ENCODE measurements around the gene ZFR2.
A peak's percentile ranks its signal among the peaks of the same experiment; 100 is the strongest.

ZFR2 gene

DNA sequence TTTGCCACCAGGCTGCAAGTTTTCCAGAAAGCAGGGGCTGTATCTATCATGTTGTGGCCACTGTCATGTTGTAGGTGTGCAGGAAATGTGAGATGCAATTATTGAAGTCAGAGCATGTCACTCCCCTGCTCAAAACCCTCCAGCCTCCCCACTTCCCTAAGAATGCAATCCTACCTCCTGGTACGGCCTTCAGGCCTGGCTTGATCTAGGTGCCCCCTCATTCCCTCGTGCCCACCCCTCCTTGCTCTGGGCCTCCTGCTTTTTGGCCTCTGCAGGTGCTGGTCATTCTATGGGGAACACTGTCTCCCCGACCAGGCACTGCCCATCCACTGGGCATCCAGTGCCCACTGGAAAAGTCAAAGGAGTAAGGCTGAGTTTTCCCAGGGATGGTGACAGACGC lies 54.2 kb downstream of the ZFR2 start:
- DNase-seq (ENCODE audit: low read depth in 2 of 2) = no peak

DNA sequence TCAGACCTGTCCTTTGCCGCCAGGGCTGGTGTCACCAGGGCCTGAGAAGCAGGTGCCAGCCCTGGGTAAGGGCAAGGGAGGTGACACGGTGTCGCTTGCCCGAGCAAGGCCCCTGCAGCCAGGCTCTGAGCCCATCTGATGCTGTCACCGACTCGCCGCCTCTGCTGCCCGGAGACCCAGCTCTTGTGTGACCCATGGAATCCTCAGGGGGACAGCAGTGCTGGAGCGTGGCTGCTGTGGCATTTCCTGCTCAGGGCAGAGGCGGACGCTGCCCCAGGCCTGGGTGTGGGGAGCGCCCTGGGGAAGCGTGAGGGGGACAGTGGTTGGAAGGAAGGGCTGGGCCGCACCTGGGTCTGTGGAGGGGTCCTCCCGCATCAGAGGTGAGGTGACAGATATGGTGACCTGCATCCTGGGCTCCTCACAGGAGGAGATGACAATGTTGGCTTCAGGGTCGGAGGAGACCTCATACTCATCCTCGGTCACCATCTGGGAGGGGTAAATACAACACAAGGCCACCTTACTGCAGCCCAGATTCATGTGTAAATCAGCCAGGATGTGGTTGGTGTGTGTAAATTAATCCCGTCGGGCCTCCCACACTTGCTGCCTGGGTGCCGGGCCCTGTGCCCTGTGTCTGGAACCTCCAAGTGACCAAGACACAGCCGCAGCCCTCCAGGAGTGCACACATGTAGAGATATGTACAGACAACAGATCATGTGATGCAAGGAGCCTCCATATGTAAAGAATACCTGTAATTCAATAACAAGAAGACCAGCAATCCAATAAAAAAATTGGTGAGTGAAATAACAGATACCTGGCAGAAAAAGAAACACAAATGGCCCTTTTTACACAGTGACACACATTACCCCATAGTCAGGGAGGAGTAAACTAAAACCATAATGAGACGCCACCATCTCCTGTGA lies 55.1 kb downstream of the ZFR2 start:
- no peak for DNase-seq (ENCODE audit: low read depth in 2 of 2)

DNA sequence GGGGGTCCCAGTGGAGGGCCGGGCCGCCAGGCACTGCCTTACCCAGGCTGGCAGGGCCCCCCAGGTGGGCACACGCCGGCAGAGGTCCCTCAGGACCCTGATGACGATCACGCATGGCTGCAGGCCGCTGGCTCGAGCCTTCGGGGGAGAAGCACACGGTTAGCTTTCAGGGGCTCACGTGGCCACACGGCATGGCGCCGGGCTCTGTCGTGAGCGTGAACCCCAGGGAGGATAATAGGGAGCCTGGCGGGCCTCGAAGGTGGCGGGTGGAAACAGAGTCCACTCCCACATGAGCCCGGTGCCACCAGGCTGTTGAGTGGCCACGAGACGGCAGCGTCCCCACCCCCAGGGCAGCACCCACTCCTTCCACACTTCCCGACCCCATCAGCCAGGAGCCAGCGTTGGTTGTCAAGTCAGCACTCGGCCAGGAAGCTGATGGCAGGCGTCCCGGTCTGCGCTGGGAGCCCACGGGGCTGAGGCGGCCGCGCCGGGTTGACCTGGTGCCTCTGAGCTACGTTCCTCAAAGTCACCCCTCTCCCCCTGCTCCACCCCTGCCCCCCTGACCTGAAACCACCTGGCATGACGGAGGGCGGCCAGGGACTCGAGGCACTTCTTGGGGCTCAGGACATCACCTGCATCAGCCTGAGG lies 58.0 kb downstream of the ZFR2 start:
- DNase-seq (ENCODE audit: low read depth in 2 of 2) = no peak

DNA sequence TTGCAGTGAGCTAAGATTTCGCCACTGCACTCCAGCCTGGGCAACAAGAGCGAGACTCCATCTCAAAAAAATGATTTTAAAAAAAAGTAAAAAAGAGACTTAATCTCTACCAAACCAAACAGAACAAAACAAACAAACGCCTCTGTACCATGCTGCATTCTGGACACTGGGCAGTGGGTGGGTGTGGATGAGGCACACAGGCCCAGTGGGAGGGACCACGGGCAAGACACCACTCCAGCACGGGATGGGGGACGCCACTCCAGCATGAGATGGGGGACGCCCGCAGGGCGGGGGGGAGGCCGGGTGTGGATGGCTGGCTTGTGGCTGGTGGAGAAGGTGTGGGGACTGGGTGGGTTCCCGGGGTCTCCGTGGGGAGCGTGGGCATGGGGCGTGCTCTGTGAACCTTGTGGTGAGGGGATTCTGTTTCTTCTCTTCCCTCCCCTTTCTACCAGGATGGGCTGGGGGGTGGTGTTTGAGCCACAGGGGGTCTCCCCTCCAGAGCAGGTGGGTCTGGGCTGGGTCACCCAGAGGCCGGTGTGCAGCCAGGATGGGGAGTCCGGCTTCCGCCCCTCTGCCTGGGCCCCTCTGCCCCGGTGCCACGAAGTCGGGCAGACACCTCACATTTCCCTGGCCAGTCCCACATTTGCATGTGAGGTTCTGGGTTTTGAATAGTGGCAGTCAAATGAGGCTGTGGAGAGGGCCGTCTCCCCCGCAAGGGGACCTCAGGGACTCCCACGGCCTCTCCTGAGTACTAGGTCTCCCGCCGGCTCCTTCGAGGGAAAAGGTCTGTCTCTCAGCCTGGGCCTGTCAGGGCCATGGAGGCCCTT lies 58.7 kb downstream of the ZFR2 start:
- no peak for DNase-seq (ENCODE audit: low read depth in 2 of 2)

DNA sequence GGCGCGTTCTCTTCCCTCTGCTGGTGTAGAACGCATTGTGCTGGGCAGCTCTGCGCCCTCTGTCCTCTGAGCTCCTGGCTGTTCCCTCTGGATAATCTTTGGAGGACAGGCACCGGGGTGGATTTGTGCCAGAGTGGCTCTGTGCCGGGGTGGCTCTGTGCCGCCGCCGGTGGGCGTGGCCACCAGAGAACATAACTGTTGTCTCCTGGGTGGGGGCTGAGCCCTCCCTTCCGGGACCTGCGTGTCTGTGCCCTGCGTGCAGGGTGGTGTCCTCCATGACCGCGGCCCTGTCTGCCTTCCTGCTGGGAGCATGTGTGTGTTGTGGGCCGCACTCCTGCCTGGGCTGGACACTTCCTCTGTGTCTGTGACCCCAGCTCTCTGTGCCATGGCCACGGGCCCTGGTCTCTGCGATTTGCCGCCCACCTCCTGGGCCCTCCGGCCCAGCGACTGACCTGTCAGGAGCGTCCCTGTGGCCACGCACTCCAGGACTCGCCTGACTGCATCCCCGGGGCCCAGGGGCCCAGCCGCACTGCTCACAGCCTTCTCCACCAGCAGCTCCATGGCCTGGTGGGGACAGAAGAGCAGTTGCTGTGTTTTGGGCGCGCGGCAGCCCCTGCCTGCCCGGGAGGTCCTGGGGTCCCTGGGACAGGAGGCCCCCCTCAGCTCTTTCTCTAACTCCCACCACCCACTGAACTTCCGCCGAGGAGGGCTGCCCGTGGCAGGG lies 60.3 kb downstream of the ZFR2 start:
- no peak for DNase-seq (ENCODE audit: low read depth in 2 of 2)

DNA sequence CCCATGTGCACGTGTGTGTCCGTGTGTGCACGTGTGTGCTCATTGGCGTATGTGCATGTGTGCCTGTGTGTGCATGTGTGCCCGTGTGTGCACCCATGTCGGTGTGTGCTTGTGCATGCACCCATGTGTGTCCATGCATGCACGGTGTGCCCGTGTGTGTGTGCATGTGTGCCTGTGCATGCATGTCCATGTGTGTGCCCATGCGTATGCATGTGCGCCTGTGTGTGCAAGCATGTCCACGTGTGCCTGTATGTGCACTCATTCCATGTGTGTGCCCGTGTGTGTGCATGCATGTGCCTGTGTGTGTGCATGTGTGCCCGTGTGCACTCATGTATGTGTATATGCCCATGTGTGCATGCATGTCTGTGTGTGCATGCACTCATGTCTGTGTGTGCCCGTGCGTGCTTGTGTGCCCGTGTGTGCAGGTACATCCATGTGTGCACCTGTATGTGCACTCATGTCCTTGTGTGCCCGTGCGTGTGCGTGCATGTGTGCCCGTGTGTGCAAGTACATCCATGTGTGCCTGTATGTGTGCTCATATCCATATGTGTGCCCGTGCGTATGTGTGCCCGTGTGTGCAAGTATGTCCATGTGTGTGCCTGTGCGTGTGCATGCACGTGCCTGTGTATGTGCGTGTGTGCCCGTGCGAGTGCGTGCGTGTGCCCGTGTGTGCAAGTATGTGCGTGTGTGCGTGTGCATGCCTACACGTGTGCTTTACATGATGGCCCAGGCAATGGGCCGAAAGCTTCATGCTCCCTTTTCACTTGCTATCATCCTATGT lies 61.1 kb downstream of the ZFR2 start:
- DNase-seq (ENCODE audit: low read depth in 2 of 2) = no peak

DNA sequence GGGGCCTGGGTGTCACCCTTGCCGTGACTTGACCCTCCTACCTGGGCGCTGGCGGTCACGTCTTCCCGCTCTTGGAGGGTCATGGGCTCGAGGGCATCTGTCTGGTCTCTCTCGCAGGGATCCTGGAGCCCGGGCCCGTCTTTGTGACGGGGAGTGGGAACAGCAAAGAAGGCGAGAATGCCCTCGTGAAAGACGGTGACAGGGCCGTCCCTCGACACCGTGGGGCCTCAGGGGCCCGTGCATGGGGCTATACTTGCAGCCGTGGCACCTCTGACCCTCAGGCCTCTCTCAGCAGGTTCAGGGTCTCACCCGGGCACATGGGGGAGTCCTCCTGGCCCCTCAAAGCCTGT lies 61.7 kb downstream of the ZFR2 start:
- DNase-seq (ENCODE audit: low read depth in 2 of 2) = no peak

DNA sequence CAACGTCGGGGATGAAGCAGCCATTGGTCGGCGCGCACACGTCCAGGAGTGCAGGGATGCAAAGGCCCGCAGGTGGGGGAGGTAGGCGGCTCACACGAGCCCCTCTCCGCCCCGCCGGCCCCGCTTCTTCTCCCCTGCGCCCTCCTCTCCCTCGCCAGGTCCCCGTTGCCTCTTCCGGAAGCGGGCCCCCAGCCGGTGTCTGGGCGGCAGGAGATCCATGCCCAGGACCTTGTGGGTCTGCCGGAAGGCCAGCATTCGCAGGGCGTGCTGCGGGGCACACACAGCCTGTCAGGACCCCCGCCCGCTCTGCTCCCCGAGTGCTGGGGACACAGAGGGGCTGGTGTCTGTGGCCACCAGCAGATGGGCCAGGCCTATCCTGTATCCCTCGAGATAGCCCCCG lies 63.0 kb downstream of the ZFR2 start:
- DNase-seq (ENCODE audit: low read depth in 2 of 2) = no peak

DNA sequence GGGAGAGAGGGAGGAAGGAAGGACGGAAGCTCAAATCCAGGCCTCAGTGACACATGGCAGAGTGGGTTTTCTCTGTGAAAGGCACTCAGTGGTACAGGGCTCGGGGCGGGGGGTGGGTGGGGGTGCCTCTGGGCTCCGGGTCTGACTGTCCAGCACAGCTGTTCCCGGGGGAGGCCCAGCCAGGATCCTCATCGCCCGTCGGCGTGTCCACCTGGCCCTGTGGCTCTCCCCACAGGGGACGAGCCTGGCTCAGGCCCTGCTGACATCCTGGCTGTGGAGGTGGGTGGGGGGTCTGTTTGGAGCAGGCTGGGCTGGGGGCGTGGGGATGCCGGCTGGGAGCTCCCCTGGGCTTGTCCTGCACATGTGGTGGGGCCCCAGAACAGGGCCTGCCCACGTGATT lies 64.4 kb downstream of the ZFR2 start:
- no peak for DNase-seq (ENCODE audit: low read depth in 2 of 2)

DNA sequence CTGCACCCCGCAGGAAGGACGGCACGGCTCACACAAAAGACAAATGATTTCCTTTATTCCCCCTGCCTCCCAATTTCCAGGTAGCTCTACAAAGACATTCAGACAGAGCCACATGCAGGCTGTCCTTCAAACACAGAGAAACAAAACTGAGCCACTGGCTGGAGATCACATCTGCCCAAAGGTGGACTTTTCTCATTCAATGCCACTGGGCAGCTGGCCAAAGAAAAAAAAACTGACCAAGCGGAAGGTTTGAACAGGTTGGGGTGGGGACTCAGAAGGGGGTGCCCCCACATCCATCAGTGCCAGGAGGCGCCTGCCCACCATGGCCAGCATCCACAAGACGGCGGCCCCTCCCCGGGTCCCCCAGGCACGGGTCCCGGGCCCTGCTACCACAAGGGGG lies 64.9 kb downstream of the ZFR2 start:
- no peak for DNase-seq (ENCODE audit: low read depth in 2 of 2)

DNA sequence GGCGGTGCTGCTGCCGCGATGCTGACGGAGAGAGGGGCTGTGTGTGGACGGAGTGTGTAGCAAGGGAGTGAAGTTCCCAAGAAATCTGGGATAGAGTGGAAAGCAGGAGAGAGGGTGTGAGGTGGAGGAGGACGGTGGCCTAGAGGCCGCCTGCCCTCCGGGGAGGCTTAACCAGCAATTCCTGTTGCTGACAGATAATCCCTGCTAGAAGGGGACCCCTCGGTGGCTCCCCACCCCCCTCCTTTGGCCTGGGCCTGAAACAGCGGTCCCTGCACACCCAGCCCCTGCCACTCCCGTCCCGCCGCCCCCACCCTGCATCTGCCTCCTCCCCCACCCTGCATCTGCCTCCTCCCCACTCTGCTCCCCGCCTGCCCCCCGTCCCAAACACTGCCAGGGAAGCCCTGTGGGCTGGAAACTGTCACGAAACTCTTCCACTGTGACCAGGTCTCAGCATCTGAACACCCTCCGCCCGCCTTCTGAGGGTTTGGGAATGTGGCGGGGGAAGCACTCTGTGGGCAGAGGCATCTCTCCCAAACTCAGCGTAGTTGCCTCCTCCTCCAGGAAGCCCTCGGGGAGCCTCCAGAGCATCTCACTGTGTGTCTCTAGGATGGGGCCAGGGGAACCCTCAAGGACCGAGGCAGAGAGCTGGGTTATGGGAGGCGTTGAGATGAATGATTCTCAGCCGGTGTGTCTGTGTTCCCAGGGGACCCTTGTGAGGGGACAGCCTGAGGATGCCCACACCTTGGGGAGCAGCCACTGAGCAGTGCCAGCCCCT lies 65.5 kb downstream of the ZFR2 start:
- DNase-seq (ENCODE audit: low read depth in 2 of 2) = no peak

DNA sequence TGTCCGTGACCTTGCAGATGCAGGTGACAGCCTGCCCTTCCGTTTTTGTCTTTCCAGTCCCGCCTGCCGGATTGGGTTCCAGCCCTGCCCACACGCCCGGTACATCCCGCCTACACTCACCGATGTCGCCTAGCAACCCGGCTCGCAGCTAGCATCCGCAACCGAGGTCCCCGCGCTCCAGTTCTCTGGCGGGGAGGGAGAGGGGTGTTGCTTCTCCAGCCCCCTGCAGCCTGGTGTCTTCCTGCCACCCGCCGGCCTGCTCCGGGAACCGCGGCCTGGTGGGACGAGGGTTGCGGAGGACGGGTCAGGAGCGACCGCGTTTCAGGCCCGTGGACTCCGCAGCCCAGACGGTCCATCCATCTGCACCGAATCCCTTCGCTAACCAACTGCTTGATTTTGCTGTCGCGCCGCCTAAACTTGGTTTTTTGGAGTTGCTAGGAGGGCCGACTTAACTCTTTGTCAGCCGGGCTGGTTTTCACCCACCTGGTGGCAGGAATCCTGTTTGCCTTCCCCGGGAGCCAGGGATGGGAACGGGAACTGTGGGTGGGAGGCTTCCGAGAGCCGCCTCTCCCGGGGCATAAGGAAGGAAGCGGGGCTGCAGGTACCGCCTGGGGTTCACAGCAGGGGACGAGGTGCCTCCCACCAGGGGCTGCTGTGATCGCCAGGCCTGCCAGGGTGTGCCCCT lies 67.3 kb downstream of the ZFR2 start:
- peak; percentile 40 to 43 for DNase-seq (ENCODE audit: low read depth in 2 of 2)

DNA sequence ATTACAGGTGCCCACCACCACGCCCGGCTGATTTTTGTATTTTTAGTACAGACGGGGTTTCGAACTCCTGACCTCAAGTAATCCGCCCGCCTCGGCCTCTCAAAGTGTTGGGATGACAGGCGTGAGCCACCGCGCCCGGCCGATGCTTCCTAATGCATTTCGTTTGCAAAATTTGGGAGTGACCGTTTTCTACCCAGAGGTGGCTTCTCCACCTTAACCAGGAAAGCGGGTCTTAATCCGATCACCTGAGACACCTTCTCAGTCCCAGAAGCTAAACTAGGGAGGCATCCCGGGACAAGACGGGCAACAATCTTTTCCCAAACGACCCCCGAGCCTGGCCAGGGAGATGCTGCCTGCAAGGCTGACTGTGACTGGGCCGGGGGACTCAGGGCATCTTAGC lies 67.8 kb downstream of the ZFR2 start:
- no peak for DNase-seq (ENCODE audit: low read depth in 2 of 2)

DNA sequence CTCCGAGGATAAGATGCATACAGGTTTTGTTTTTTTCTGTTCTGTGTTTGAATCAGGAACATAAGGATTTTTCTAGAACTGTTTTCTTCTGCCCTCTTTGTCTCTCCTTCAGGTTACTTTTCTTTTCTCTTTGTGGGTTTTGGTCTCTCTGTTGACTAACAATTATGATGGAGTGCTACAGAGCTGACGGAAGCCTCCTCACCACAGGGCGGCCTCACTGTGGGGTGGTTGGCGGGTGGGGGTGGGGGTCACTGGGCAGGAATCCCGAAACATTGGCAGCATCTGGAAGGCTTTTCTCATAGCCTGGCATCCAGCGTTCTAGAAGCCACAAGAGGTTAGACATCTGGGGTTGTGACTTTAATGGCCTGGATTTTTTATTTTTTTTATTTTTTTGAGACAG lies 70.7 kb downstream of the ZFR2 start:
- no peak for DNase-seq (ENCODE audit: low read depth in 2 of 2)

DNA sequence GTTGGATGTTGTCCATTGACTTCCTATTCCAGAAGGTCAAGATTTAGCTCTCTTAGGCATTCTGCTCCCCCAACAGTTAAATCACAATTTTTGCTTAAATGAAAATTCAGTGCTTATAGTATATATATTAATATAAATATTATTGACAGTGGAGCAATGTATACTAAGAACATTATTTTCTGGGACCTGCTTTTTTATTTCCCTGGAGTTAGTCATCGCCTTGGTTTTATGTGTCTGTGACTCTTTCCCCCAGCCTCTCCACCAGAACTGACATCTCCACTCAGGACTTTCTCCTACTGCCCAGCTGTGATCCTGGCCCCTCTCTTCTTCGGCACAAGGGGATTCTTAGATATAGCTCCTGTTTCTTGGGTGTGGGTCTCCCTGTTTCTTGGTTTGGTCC lies 72.5 kb downstream of the ZFR2 start:
- DNase-seq (ENCODE audit: low read depth in 2 of 2) = no peak

DNA sequence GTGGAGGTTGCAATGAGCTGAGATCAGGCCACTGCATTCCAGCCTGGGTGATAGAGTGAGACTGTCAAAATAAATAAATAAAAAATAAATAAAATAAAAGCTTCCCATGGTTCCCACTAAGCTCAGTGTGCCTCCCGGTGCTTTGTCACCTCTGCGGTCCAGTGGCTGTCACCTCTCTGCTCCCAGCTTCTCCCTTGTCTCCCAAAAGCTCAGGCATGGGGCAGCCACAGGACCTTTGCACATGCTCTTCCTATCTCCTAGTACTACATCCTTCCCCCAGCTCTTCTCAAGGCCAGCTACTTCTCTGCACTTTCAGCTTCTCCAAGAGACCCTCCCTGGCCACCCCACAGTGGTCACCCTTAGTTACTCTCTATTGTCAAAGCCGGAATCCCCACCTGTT lies 75.0 kb downstream of the ZFR2 start:
- DNase-seq (ENCODE audit: low read depth in 2 of 2) = no peak

DNA sequence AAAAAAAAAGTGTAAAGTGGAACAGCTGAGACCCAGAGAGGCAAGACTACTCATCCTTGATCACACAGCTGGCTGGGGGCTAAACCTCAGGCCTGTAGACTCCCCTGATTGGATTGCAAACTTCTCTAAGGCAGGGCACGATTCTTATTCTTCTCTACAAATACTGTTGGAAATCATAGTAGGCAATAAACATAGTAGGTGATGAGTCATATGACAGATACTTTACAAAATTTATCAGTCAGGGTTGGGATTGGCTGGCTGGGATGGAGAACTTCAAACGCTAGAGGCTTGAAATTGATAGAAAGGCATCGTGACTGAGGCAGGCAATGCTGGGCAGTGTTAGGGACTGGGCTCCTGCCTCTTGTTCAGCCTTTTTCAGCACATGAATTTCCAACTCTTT lies 76.7 kb downstream of the ZFR2 start:
- DNase-seq (ENCODE audit: low read depth in 2 of 2) = no peak

DNA sequence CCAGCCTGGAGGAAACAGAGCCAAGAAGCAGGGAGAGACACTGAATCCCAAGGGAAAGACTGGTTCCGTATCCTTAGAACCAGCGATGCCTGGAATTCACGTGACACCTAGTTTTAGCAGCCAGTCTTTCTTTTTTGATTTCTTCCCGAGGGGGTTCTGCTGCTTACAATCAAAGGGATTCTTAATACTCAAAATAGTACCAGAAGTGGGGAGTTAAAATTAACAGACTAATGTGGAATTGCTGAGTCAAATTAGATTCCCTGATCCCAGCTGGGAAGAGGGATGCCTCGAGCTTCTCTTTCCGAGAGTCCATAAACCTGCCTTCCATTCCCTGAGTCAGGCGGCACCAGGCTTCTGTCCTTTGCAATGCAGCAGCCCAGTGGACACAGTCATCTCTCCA lies 77.9 kb downstream of the ZFR2 start:
- no peak for DNase-seq (ENCODE audit: low read depth in 2 of 2)

DNA sequence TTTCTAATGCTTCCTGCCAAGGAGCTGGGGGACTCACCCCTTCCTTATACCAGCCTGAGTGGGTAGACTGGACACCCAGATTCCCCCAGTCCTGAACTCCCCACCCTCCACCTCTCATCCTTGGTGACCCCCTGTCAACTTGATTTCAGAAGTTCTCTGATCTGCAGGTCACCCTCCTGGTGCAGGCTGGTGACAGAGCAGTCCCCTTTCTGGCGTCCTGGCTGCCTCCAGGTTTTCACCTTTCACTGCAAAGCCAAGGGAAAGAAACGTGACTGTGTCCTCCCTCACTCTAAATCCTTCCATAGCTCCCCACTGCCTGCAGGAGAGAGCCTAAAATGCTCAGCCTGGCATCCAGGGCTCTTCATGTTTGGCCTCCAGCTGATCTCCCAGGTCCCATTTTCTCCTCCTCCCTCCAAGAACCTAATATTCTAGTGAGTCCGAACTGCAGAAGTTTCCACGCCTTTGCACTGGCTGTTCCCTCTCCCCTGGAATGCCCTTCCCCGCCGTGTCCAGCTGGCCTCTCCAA lies 78.6 kb downstream of the ZFR2 start:
- no peak for DNase-seq (ENCODE audit: low read depth in 2 of 2)
